GM21529 (cell line): Measurements from ENCODE around the gene ALS2CL.

Source experiments
- ATAC-seq: cut with Tn5 transposase; IDR thresholded peaks from one replicate; pipeline ENCODE4 v1.9.1; 2021; ENCODE audit not compliant: unreplicated experiment

ALS2CL gene

GRCh38 chr3:46716461-46717441 lies 23.3 kb upstream of the ALS2CL start:
- ATAC-seq = no peak

- no peak for ATAC-seq
Observed at GRCh38 chr3:46715507-46716175, 22.2 kb upstream of the ALS2CL start.

GRCh38 chr3:46714728-46715506 lies 21.4 kb upstream of the ALS2CL start:
- no peak for ATAC-seq

GRCh38 chr3:46713898-46714552 lies 20.5 kb upstream of the ALS2CL start:
- peak; percentile 66 for ATAC-seq

GRCh38 chr3:46713050-46713897 lies 19.8 kb upstream of the ALS2CL start:
- ATAC-seq = no peak

GRCh38 chr3:46712191-46713049 lies 18.9 kb upstream of the ALS2CL start:
- ATAC-seq = no peak

GRCh38 chr3:46711760-46712159 lies 18.3 kb upstream of the ALS2CL start:
- ATAC-seq = no peak

GRCh38 chr3:46711305-46711704 lies 17.8 kb upstream of the ALS2CL start:
- ATAC-seq = no peak

GRCh38 chr3:46710671-46711295 lies 17.3 kb upstream of the ALS2CL start:
- ATAC-seq = no peak

GRCh38 chr3:46710229-46710628 lies 16.8 kb upstream of the ALS2CL start:
- ATAC-seq = no peak

- ATAC-seq = no peak
Observed at GRCh38 chr3:46709721-46710120, 16.2 kb upstream of the ALS2CL start.

GRCh38 chr3:46709157-46709654 lies 15.7 kb upstream of the ALS2CL start:
- ATAC-seq = no peak

GRCh38 chr3:46708401-46709156 lies 15.1 kb upstream of the ALS2CL start:
- ATAC-seq = no peak

GRCh38 chr3:46707601-46708011 lies 14.1 kb upstream of the ALS2CL start:
- ATAC-seq = no peak

GRCh38 chr3:46706771-46707582 lies 13.5 kb upstream of the ALS2CL start:
- ATAC-seq = no peak

GRCh38 chr3:46705751-46706552 lies 12.5 kb upstream of the ALS2CL start:
- no peak for ATAC-seq
